Fibroblast of the aortic adventitia (primary cell): ENCODE data around the gene ACSL3. TPM values are rescaled to one million over a fixed set of nuclear protein-coding genes. Genes with fewer than 3 reads are reported as not detected.
A peak's percentile ranks its signal among the peaks of the same experiment; 100 is the strongest.

Source experiments
- DNase-seq: peaks from one replicate; pipeline ENCODE4 v3.0.0-alpha.2; 2010; ENCODE audit warnings: low read depth
- H3K4me3 ChIP-seq: 2 replicates; pipeline ENCODE4 v1.5.1; 2011; ENCODE audit warnings: low read depth, mild to moderate bottlenecking, control low read depth, low read length, moderate library complexity
- total RNA-seq: library from RNA; depleted of rRNA; stranded (reverse); fragments of >200 nt; gene quantifications from 2 replicates; pipeline ENCODE4 v1.2.3, GENCODE V29; 2012; ENCODE audit warnings: low replicate concordance
- TF ChIP-seq, protein P1 (sequence below): IDR thresholded peaks from 2 replicates; pipeline ENCODE4 v1.5.1; 2011; ENCODE audit warnings: mild to moderate bottlenecking, low read length, control low read depth, inconsistent platforms; ENCODE audit not compliant: insufficient read depth

ACSL3 gene
- total RNA-seq, 1 donor: 88.5 TPM

DNA sequence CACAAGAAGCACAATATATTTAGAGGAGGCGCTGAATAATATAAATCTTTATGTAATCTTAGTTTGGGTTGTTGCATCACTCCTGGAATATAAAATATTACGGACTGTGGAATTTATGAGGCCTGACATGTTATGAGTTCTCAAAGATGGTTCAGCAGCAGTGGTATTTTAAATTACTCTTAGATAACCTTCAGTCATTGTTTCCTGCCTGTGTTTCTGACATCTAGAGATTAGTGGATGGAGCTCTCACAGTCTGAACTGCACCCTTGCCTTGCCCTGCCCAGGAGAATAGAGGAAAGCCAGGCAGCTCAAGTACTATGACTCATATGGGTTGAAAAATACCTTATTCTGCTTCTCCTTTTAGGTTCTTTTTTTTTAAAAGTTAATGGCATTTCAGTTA lies 70.0 kb downstream of the ACSL3 start:
- peak; percentile 63 for DNase-seq
- TF ChIP-seq, protein P1, sequence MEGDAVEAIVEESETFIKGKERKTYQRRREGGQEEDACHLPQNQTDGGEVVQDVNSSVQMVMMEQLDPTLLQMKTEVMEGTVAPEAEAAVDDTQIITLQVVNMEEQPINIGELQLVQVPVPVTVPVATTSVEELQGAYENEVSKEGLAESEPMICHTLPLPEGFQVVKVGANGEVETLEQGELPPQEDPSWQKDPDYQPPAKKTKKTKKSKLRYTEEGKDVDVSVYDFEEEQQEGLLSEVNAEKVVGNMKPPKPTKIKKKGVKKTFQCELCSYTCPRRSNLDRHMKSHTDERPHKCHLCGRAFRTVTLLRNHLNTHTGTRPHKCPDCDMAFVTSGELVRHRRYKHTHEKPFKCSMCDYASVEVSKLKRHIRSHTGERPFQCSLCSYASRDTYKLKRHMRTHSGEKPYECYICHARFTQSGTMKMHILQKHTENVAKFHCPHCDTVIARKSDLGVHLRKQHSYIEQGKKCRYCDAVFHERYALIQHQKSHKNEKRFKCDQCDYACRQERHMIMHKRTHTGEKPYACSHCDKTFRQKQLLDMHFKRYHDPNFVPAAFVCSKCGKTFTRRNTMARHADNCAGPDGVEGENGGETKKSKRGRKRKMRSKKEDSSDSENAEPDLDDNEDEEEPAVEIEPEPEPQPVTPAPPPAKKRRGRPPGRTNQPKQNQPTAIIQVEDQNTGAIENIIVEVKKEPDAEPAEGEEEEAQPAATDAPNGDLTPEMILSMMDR: no peak
- H3K4me3 ChIP-seq: no peak overlapping the region

DNA sequence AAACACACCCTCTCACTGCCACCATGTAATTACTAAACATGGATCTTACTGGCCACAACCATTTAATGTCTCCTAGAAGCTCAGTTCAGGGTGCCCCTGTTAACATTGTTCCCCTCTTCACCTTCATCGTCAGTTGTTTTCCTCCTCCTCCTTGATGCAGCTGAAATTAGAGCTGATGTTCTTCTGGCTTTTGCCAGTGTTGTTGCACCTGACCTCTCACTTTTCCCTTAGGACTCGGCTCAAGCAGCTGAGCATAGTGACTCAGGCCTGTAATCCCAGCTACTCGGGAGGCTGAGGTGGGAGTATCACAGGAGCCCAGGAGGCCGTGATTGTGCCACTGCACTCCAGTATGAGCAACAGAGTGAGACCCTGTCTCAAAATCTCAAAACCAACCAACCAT lies 70.8 kb downstream of the ACSL3 start:
- no peak overlapping the region for H3K4me3 ChIP-seq
- TF ChIP-seq, protein P1: no peak
- no peak for DNase-seq

DNA sequence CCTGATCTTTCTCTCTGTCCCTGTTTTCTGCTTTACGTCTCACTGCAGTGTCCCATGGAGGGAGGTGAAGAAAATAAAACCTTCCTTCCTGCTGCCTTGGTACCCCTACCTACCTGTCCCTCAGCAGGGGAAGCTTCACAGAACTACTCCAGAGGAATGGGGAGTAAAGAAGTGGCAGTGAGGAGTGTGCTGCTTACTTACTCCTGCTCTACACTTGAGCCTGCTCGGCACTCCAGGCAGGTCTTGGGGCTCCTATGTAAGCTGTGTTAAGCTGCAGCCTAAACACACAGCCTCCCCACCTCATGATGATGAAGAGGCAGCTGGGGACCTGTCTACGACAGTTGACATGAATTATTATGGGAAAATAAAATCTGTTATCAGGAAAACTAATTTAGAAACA lies 72.6 kb downstream of the ACSL3 start:
- no peak for DNase-seq
- TF ChIP-seq, protein P1: no peak
- no peak overlapping the region for H3K4me3 ChIP-seq

DNA sequence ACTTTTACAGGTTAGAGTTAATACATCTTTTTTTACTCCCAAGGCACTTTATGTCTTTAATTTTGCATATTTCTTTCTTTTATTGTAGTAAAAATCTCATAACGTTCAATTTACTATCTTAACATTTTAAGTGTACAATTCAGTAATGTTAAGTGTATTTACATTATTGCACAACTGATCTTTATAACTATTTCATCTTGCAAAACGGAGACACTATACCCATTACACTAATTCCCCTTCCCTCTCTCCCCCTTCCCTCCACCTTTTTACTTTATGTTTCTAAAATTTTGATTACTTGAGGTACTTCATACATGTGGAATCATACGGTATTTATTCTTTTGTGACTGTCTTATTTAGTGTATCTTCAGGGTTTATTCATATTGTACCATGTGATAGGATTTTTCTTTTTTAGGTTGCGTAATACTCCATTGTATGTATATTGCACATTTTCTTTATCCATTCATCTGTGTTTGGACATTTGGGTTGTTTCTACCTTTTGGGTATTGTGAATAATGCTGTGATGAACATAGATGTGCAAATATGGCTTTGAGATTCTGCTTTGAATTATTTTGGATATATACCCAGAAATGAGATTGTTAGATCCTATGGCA lies 75.0 kb downstream of the ACSL3 start:
- H3K4me3 ChIP-seq: no peak overlapping the region
- DNase-seq: no peak
- TF ChIP-seq, protein P1: no peak

DNA sequence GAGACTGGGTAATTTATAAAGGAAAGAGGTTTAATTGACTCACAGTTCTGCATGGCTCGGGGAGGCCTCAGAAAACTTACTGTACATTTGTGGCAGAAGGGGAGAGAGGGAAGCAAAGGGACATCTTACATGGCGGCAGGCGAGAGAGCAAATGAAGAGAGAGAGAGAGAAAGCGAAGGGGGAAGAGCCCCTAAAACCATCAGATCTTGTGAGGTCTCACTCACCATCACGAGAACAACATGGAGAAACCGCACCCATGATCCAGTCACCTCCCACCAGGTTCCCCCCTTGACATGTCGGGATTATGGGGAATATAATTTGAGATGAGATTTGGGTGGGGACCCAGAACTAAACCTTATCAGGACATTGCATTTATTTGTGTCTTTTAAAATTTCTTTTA lies 75.9 kb downstream of the ACSL3 start:
- TF ChIP-seq, protein P1: no peak
- no peak for DNase-seq
- no peak overlapping the region for H3K4me3 ChIP-seq

DNA sequence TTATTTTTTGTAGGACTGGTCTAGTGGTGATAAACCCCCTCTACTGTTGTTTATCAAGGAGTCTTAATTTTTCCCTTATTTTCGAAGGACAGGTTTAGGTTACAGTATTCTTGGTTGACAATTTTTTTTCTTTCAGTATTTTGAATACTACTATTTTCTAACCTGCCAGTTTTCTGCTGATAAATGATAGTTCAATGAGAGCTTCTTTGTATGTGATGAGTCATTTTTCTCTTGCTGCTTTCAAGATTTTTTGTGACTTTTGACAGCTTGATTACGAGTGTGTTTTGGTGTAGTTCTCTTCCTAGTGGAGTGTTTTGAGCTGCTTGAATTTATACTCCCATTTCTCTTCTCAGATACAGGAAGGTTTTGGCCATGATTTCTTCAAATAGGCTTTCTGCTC lies 77.5 kb downstream of the ACSL3 start:
- no peak overlapping the region for H3K4me3 ChIP-seq
- no peak for DNase-seq
- TF ChIP-seq, protein P1: no peak
